C4-2B (cell line): ENCODE data around the gene SSTR5.

ENCODE experiments used
- CTCF ChIP-seq: fragments of 450-650 bp; conservative IDR thresholded peaks from 2 replicates; pipeline ENCODE4 v1.5.1; 2017; ENCODE audit warnings: mild to moderate bottlenecking
- ZFX ChIP-seq: fragments of 450-650 bp; IDR thresholded peaks from 2 replicates; pipeline ENCODE4 v1.6.1; 2017

- TF ChIP-seq CTCF (peak; percentile 95), ZFX (no peak)
Measured at GRCh38 chr16:1057252-1057932, 15.2 kb upstream of the SSTR5 start.
